SW480 (cell line): ENCODE measurements around the gene SLC5A1.
"Not testable (repeated sequence)": the region's sequence is repeated elsewhere in the genome, so short reads cannot be mapped to it uniquely, and the experiment has no call there.

Experiments used
- DNase-seq: peaks from one replicate; pipeline ENCODE4 v3.0.0-alpha.2; 2016; ENCODE audit warnings: low spot score

SLC5A1 gene

GRCh38 chr22:32088084-32088483, 45.0 kb downstream of the SLC5A1 start:
- DNase-seq, result no peak

- DNase-seq, result no peak
Measured at GRCh38 chr22:32097018-32097417, 54.0 kb downstream of the SLC5A1 start.

GRCh38 chr22:32097881-32098499, 54.9 kb downstream of the SLC5A1 start:
- DNase-seq, result no peak

- no peak for DNase-seq
Measured at GRCh38 chr22:32100711-32101110, 57.6 kb downstream of the SLC5A1 start.

GRCh38 chr22:32103658-32104315, 60.7 kb downstream of the SLC5A1 start:
- DNase-seq, result peak; percentile 45

GRCh38 chr22:32106930-32107329, 63.9 kb downstream of the SLC5A1 start:
- DNase-seq, result peak; percentile 14

GRCh38 chr22:32112380-32112779, 69.3 kb downstream of the SLC5A1 start:
- DNase-seq, result no peak

GRCh38 chr22:32119568-32120235, 76.6 kb downstream of the SLC5A1 start:
- no peak for DNase-seq

GRCh38 chr22:32120603-32121002, 77.5 kb downstream of the SLC5A1 start:
- no peak for DNase-seq

- no peak for DNase-seq
Measured at GRCh38 chr22:32122899-32123298, 79.8 kb downstream of the SLC5A1 start.

GRCh38 chr22:32123657-32124056, 80.6 kb downstream of the SLC5A1 start:
- peak; percentile 7 for DNase-seq

- DNase-seq, result no peak
Measured at GRCh38 chr22:32127904-32128303, 84.8 kb downstream of the SLC5A1 start.

GRCh38 chr22:32130464-32130863, 87.4 kb downstream of the SLC5A1 start:
- no peak for DNase-seq

- no peak for DNase-seq
Measured at GRCh38 chr22:32132126-32132525, 89.1 kb downstream of the SLC5A1 start.

GRCh38 chr22:32132783-32133182, 89.7 kb downstream of the SLC5A1 start:
- DNase-seq, result no peak

GRCh38 chr22:32134796-32135195, 91.7 kb downstream of the SLC5A1 start:
- DNase-seq, result not testable (repeated sequence)

- peak; percentile 69 for DNase-seq
Measured at GRCh38 chr22:32135958-32136357, 92.9 kb downstream of the SLC5A1 start.

- not testable (repeated sequence) for DNase-seq
Measured at GRCh38 chr22:32136881-32137280, 93.8 kb downstream of the SLC5A1 start.

- peak; percentile 73 for DNase-seq
Measured at GRCh38 chr22:32137731-32138324, 94.8 kb downstream of the SLC5A1 start.

GRCh38 chr22:32138576-32138975, 95.5 kb downstream of the SLC5A1 start:
- not testable (repeated sequence) for DNase-seq

- DNase-seq, result not testable (repeated sequence)
Measured at GRCh38 chr22:32140688-32141087, 97.6 kb downstream of the SLC5A1 start.

- DNase-seq, result no peak
Measured at GRCh38 chr22:32142600-32142999, 99.5 kb downstream of the SLC5A1 start.
